ENCODE results near the gene SHOX.
"Not testable (repeated sequence)": the region's sequence is repeated elsewhere in the genome, so short reads cannot be mapped to it uniquely, and the experiment has no call there.

Gene SHOX

DNA sequence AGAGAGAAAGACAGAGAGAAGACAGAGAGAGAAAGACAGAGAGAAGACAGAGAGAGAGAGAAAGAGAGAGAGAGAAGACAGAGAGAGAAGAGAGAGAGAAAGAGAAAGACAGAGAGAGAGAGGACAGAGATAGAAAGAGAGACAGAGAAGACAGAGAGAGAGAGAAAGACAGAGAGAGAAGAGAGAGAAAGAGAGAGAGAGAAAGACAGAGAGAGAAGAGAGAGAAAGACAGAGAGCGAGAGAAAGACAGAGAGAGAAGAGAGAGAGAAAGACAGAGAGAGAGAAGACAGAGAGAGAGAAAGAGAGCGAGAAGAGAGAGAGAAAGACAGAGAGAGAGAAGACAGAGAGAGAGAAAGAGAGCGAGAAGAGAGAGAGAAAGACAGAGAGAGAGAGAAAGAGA is 7.8 kb upstream of the SHOX start:
- DNase-seq, result not testable (repeated sequence)

DNA sequence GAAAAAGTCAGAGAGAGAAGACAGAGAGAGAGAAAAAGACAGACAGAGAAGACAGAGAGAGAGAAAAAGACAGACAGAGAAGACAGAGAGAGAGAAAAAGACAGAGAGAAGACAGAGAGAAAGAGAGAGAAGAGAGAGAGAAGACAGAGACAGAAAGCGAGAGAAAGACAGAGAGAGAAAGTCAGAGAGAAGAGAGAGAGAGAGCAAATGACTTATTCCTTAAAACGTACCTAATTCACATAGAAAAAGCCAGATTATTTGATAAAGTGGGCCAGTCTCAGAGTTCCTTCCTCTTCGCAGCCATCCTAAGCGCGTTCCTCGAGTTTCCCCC is 7.4 kb upstream of the SHOX start:
- no peak for DNase-seq

DNA sequence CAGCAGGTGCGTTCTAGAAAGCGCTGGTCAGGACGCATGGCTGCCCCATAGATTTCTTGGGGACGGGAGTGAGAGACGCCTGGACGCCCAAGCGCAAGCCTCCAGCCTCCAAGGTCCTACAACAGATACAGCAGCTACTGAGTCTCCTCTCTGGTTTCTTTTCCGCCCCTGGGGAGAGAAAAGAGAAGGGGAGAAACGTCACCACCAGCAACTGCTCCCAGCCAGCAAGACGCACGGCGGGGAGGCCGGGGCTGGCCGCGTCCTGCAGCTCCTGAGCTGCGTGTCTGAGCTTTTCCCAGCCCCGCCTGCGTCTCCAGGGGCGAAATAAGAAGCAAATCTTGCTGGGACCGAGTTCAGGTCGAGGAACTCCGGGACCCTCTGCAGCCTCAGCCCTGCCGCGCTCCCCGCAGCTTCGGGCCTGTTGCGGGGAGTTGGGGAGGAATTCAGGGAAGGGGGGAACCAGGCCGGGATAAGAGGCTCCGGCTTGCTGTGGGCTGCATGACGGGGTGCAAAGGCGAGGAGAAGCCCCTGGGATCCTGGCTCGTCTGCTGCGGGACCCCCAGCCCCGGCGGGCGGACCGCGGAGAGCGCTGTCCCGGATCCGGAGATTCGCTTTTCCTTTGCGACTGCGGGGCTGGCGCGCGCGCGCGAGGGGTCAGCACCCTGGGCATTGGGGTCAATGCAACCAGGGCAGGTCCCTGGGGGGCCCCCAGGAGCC is 6.8 kb upstream of the SHOX start:
- no peak for DNase-seq

DNA sequence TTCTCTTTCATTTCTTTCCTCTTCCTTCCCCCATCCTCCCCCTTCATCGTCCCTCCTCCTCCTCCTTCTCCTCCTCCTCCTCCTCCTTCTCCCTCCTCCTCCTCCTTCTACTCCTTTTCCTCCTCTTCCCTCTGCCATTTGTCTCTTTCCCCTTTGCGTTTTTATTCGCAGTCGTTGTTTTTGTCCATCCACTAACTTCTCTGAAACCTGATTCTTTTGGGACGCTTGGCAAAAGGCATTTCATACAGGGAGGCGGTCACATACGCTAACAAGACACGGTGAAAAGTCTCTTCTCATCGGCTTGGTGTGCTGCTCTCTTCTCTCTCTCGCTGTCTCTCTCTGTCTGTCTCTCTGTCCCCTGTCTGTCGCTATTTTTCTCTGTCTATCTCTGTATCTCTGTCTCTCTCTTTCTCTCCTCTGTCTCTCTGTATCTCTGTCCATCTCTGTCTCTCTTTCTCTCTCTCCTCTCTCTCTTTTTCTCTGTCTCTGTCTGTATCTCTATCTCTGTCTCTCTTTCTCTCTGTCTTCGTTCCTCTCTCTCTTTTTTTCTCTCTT is 5.4 kb upstream of the SHOX start:
- DNase-seq, result no peak

DNA sequence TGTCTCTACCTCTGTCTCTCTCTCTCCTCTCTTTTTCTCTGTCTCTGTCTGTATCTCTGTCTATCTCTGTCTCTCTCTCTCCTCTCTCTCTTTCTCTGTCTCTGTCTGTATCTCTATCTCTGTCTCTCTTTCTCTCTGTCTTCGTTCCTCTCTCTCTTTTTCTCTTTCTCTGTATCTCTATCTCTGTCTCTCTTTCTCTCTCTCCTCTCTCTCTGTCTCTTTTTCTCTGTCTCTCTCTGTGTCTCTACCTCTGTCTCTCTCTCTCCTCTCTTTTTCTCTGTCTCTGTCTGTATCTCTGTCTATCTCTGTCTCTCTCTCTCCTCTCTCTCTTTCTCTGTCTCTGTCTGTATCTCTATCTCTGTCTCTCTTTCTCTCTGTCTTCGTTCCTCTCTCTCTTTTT is 4.5 kb upstream of the SHOX start:
- not testable (repeated sequence) for DNase-seq

DNA sequence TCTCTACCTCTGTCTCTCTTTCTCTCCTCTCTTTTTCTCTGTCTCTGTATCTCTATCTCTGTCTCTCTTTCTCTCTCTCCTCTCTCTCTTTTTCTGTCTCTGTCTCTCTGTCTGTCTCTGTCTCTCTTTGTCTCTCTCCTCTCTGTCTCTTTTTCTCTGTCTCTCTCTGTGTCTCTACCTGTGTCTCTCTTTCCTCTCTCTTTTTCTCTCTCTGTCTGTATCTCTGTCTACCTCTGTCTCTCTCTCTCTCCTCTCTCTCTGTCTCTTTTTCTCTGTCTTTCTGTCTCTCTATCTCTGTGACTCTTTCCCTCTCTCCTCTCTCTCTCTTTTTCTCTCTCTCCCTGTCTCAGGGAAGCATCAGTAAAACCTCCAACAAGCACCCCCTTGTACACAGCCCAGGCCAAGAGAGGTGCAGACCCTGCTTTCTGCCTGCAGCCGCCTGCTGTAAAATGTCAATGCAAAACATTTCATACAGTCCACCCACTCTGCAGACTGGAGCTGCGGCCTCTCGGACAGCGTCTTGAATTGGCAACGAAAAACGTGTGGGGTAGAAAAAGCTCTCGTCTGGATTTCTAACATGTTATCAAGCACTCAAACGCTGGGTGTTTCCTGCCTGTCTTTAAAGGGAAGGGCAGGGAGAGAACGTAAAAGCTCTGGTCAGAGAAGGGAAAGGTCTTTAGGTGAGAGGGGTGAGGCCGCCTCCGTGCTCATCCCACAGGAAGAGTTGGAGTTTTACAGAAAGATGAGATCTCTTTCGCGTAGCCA is 3.7 kb upstream of the SHOX start:
- DNase-seq, result no peak

DNA sequence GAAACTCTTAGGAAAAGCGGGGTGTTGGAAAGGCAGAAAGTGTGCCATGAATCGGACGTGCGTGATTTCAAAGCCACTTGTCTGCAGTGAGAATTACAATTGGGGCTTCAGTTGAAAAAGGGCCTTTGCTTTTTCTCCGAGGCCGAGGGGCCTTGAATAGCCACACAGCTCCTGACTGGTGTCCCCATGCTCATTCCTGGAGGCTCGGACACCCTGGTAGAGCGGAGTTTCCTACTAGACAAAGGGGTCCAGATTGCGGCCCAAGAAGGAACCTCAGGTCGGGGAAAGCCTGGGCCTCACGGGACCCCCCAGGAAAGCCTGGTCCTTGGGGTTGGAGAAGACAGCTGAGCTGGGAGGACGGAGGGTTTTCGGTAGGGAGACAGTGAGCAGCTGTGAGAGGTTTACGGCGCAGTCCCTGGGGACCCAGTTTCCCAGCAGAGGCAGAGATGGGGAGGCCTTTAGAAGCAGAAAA is 3.0 kb upstream of the SHOX start:
- no peak for DNase-seq

DNA sequence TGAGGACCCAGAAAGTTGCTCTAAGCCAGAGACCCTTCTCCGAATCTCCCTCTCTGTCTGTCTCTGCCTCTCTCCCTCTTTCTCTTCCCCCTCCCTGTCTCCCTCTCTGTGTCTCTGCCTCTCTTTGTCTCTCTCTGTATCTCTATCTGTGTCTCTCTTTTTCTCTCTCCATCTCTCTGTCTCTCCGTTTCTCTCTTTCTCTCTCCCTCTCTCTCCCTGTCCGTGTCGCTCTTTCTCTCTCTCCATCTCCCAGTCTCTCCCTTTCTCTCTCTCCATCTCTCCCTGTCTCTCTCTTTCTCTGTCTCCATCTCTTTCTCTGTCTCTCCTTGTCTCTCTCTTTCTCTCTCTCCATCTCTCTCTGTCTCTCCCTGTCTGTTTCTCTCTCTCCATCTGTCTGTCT is 2.6 kb upstream of the SHOX start:
- DNase-seq, result no peak

DNA sequence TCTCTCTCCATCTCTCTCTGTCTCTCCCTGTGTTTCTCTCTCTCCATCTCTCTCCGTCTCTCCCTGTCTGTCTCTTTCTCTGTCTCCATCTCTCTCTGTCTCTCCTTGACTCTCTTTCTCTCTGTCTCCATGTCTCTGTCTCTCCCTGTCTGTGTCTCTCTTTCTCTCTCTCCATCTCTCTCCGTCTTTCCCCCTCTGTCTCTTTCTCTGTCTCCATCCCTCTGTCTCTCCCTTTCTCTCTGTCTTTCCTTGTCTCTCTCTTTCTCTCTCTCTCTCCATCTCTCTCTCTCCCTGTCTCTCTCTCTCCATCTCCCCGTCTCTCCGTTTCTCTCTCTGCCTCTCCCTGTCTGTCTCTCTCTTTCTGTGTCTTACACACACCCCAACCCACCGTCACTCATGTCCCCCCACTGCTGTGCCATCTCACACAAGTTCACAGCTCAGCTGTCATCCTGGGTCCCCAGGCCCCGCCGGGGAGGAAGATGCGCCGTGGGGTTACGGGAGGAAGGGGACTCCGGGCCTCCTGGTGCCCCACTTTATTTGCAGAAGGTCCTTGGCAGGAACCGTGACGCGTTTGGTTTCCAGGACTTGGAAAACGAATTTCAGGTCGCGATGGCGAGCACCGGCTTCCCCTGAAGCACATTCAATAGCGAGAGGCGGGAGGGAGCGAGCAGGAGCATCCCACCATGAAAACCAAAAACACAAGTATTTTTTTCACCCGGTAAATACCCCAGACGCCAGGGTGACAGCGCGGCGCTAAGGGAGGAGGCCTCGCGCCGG is 1.2 kb upstream of the SHOX start:
- no peak for DNase-seq

DNA sequence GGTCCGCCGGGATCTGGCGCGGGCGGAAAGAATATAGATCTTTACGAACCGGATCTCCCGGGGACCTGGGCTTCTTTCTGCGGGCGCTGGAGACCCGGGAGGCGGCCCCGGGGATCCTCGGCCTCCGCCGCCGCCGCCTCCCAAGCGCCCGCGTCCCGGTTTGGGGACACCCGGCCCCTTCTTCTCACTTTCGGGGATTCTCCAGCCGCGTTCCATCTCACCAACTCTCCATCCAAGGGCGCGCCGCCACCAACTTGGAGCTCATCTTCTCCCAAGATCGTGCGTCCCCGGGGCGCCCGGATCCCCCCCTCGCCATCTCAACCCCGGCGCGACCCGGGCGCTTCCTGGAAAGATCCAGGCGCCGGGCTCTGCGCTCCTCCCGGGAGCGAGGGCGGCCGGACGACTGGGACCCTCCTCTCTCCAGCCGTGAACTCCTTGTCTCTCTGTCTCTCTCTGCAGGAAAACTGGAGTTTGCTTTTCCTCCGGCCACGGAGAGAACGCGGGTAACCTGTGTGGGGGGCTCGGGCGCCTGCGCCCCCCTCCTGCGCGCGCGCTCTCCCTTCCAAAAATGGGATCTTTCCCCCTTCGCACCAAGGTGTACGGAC is 482 bp upstream of the SHOX start:
- DNase-seq, result no peak

DNA sequence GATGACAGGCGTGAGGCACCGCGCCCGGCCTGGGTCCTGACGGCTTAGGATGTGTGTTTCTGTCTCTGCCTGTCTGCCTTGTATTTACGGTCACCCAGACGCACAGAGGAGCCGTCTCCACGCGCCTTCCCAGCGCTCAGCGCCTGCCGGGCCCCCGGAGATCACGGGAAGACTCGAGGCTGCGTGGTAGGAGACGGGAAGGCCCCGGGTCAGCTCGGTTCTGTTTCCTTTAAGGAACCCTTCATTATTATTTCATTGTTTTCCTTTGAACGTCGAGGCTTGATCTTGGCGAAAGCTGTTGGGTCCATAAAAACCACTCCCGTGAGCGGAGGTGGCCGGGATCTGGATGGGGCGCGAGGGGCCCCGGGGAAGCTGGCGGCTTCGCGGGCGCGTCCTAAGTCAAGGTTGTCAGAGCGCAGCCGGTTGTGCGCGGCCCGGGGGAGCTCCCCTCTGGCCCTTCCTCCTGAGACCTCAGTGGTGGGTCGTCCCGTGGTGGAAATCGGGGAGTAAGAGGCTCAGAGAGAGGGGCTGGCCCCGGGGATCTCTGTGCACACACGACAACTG is 1.3 kb downstream of the SHOX start:
- DNase-seq, result no peak

DNA sequence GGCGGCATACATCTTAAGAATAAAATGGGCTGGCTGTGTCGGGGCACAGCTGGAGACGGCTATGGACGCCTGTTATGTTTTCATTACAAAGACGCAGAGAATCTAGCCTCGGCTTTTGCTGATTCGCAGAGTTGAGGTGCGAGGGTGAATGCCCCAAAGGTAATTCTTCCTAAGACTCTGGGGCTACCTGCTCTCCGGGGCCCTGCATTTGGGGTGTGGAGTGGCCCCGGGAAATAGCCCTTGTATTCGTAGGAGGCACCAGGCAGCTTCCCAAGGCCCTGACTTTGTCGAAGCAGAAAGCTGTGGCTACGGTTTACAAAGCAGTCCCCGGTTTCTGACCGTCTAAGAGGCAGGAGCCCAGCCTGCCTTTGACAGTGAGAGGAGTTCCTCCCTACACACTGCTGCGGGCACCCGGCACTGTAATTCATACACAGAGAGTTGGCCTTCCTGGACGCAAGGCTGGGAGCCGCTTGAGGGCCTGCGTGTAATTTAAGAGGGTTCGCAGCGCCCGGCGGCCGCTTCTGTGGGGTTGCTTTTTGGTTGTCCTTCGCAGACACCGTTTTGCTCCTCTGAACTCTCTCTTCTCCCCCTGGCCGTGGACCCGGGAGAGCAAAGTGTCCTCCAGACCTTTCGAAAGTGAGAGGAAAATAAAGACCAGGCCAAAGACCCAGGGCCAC is 1.9 kb downstream of the SHOX start:
- DNase-seq, result no peak

DNA sequence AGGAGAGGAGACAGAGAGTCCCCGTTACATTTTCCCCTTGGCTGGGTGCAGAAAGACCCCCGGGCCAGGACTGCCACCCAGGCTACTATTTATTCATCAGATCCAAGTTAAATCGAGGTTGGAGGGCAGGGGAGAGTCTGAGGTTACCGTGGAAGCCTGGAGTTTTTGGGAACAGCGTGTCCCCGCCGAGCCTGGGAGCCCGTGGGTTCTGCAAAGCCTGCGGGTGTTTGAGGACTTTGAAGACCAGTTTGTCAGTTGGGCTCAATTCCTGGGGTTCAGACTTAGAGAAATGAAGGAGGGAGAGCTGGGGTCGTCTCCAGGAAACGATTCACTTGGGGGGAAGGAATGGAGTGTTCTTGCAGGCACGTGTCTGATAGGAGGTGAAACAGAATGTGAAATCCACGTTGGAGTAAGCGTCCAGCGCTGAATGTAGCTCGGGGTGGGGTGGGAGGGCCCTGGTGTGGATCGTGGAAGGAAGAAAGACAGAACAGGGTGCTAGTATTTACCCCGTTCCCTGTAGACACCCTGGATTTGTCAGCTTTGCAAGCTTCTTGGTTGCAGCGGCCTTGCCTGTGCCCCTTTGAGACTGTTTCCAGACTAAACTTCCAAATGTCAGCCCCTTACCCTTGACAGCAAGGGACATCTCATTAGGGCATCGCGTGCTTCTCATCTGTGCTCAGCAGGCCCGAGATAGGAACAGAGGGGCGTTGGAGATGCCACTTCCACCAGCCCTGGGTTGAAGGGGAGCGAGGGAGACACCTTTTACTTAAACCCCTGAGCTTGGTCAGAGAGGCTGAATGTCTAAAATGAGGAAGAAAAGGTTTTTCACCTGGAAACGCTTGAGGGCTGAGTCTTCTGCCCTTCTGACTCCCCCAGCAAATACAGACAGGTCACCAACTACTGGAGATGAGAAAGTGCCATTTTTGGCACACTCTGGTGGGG is 2.7 kb downstream of the SHOX start:
- no peak for DNase-seq

DNA sequence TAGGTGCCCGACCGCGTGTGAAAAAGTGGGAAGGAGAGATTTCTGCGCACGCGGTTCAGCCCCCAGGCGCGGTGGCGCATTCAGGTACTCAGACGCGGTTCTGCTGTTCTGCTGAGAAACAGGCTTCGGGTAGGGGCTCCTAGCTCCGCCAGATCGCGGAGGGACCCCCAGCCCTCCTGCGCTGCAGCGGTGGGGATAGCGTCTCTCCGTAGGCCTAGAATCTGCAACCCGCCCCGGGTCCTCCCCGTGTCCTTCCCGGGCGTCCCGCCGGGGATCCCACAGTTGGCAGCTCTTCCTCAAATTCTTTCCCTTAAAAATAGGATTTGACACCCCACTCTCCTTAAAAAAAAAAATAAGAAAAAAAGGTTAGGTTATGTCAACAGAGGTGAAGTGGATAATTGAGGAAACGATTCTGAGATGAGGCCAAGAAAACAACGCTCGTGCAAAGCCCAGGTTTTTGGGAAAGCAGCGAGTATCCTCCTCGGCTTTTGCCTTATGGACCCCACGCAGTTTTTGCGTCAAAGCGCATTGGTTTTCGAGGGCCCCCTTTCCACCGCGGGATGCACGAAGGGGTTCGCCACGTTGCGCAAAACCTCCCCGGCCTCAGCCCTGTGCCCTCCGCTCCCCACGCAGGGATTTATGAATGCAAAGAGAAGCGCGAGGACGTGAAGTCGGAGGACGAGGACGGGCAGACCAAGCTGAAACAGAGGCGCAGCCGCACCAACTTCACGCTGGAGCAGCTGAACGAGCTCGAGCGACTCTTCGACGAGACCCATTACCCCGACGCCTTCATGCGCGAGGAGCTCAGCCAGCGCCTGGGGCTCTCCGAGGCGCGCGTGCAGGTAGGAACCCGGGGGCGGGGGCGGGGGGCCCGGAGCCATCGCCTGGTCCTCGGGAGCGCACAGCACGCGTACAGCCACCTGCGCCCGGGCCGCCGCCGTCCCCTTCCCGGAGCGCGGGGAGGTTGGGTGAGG is 3.7 kb downstream of the SHOX start:
- no peak for DNase-seq

DNA sequence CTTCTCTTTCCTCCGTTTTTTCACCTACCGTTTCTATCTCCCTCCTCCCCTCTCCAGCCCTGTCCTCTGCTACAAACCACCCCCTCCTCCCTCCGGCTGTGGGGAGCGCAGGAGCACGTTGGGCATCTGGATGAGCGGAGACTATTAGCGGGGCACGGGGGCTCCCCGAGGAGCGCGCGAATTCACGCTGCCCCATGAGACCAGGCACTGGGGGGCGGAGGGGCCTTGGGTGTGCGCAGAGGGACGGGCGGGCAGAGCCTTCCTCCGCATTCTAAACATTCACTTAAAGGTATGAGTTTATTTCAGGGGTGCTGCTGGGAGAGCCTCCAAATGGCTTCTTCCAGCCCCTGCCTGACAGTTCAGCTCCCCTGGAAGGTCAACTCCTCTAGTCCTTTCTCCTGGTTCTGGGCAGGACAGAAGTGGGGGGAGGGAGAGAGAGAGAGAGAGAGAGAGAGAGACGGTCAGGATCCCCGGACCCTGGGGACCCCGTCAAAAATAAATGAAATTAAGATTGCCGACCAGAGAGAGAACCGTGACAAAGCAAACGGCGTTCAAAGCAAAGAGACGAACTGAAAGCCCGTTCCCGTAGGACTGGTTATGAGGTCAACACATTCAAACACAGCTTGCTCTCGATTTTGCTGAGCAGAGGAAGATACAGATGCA is 5.0 kb downstream of the SHOX start:
- DNase-seq, result no peak

DNA sequence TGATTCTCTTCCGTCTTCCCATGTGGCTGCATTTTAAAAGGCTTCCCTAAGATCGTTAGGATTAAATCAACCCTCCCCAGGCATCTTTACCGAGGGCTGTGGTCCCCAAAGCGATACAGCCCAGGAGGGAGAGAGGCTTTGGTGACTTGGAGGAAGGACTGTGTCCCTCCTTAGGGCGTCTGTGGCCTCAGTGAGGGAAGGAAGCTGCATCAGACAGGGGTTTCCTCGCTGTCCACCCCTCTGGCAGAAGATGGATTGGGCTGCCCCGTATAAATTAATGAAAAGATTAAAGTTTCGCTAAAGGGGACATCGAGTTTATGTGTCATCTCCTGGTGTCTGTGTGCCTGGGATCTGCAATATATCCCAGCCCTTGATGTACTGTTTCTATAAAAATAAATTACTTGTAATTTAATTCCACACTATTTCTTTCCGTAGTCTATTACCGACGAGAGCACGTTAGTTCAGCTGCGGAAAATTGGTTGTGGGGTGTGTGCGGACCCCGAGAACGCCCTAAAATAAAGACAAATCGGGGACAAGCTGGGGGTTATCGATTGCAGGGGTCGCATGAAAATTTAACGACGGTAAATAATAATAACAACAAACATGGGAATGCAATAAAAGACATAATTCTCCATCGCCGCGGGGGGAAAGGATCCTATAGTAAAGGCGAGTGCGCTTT is 6.5 kb downstream of the SHOX start:
- no peak for DNase-seq

DNA sequence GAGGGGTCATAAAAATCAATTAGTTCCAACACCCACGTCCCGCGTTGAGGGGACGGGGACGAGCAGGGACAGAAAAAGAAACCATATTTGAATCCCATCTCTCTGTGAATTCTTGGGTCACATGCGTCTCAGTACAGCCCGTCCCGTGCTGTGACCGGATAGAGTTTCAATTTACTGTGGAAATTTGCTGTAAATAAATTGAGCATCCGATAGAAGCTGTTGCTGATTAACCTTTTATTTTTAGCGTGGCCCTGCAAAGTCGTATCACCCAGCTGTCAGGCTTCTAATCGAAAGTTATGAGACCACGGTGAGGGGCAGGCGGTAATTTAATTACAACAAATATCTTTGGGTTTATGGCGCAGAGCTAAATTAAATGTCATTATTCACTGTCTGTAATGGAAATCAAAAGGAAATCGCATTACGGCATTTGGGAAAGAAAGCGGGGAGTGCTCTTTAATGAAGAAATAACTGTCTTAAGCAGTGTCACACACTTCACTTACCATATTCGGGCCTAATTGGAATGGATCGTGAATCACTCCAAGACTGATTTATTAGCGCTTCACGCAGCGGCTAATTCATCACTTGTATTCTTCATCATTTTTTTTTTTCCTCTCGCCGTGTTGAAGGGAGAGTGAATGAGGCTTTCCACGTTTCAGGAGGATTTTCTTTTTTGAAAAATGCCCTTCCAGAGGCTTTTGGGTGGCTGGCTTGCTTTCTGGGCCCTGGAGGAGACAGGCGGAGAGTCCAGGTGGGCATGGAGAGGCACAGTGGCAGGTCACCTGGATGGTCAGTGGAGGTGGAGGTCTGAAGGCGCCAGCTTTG is 7.3 kb downstream of the SHOX start:
- no peak for DNase-seq
